ENCODE measurements around the gene BOC. TPM values are rescaled to one million over a fixed set of nuclear protein-coding genes. Genes with fewer than 3 reads are reported as not detected.

BOC gene
- total and polyA plus RNA-seq, 2 donors (not counting 3 experiments of a cell fraction or from before 2014, with no cell fraction given) = 0.07 TPM; not detected in 1

DNA sequence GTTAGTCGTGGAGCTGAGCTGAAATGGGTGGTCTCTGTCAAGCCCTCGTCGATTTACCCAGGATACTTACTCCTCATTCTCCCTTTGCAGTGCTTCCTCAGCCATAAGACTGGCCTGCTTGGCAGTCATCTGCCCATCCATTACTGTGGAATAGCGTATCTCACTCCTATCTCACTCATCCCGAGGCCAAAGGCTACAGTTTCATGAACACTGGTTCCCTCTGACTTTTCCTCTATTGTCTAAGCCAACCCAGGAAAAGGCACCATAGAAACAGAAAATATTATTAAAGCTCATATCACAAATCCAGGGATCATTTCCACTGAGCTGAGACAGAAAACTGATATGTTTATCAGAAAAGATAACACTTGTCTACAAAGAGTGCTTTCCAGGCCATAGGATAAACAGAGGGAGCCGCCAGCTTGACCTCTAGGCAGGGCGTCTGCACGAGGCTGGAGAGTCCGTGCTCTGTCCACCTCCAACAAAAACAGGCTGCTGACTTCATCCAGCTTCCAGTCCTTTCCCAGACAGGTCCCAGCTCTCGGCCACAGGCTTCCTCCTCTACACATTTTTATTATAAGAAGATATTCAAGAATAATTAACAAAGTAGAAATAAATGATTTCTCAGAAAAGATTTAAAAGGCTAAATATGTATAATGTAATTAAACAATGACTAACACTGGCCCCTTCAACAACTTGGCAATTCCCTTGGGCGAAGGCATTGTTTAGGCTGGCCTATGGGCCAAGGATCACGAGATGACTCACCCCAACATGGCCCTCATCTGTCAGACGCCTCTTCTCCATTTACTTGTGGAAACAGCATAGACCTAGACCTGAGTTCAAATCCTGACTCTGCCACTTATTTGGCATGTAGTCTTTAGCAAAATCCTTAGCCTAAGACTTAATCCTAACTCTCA, 27.4 kb upstream of the BOC start:
- POLR2A ChIA-PET = no interaction called here
- no peaks in the 10 kb centered on the region for H3K9me3 ChIP-seq (replicated peaks; ENCODE audit: control insufficient read depth, insufficient read depth, low read length)
- no peaks in the 10 kb centered on the region for H3K27me3 ChIP-seq (ENCODE audit: control insufficient read depth in 2 of 2, insufficient read depth in 2 of 2, low read length in 2 of 2)
- DNase-seq (ENCODE audit: low read depth, low spot score) (peak; percentile 3), FAIRE-seq (no peak)
- CTCF ChIA-PET = interaction anchor here (1.3 kb wide), 1 partner anchor 23 kb away, joined by 5 read pairs; no protein-coding TSS in a partner anchor
- no peaks in the 10 kb centered on the region for H3K9me1 ChIP-seq (replicated peaks; ENCODE audit: control insufficient read depth, extremely low read depth, insufficient read depth, low read length)
- intact Hi-C loops (cut with micrococcal nuclease) (no loop called here), dilution Hi-C loops (cut with MboI; ENCODE audit: extremely low pct_ligation_motif_present, low sequenced_read_pairs) (no loop called here)
- BruUV-seq (replicated peaks) = no TSS peak
- H3K36me3 ChIP-seq (ENCODE audit: control insufficient read depth in 2 of 2, extremely low read depth in 1 of 2, insufficient read depth in 2 of 2, low read length in 2 of 2) = no peaks in the 10 kb centered on the region
- TF ChIP-seq FOS (IDR thresholded peaks at IDR 0.05; ENCODE audit: borderline replicate concordance, insufficient read depth, low read length) (no peak), JUN (IDR thresholded peaks at IDR 0.05; ENCODE audit: borderline replicate concordance, insufficient read depth, insufficient read length, low read depth) (no peak), EZH2 (IDR thresholded peaks at IDR 0.05; ENCODE audit: borderline replicate concordance, low read depth, low read length, severe bottlenecking) (no peak), GATA2 (IDR thresholded peaks at IDR 0.05; ENCODE audit: insufficient read depth, insufficient read length, low read depth, low read length) (no peak), POLR2AphosphoS5 (IDR thresholded peaks at IDR 0.05; ENCODE audit: insufficient read depth, low read depth, low read length) (no peak), MYC (IDR thresholded peaks at IDR 0.05; ENCODE audit: low read depth, low read length) (no peak), POLR2A (IDR thresholded peaks at IDR 0.05; ENCODE audit: low read depth, low read length) (no peak)
- TF ChIP-seq, protein P1, sequence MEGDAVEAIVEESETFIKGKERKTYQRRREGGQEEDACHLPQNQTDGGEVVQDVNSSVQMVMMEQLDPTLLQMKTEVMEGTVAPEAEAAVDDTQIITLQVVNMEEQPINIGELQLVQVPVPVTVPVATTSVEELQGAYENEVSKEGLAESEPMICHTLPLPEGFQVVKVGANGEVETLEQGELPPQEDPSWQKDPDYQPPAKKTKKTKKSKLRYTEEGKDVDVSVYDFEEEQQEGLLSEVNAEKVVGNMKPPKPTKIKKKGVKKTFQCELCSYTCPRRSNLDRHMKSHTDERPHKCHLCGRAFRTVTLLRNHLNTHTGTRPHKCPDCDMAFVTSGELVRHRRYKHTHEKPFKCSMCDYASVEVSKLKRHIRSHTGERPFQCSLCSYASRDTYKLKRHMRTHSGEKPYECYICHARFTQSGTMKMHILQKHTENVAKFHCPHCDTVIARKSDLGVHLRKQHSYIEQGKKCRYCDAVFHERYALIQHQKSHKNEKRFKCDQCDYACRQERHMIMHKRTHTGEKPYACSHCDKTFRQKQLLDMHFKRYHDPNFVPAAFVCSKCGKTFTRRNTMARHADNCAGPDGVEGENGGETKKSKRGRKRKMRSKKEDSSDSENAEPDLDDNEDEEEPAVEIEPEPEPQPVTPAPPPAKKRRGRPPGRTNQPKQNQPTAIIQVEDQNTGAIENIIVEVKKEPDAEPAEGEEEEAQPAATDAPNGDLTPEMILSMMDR (IDR thresholded peaks at IDR 0.05; ENCODE audit: extremely low read depth in 1 of 2, insufficient read depth in 1 of 2, low read depth in 1 of 2, low read length in 2 of 2) = no peak
- TF ChIP-seq, protein P2, sequence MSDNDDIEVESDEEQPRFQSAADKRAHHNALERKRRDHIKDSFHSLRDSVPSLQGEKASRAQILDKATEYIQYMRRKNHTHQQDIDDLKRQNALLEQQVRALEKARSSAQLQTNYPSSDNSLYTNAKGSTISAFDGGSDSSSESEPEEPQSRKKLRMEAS (IDR thresholded peaks at IDR 0.05; ENCODE audit: insufficient read depth, insufficient read length) = no peak
- no peaks in the 10 kb centered on the region for H3K4me1 ChIP-seq (ENCODE audit: control insufficient read depth, extremely low read depth, insufficient read depth, low read length)
- no peaks in the 10 kb centered on the region for H4K20me1 ChIP-seq (replicated peaks; ENCODE audit: control insufficient read depth, extremely low read depth, insufficient read depth, low read length)
- H2AFZ ChIP-seq (ENCODE audit: low read depth, low read length) = no peak overlapping the region
- no peak overlapping the region for H3K4me3 ChIP-seq (replicated peaks in 1 of 3; ENCODE audit: insufficient read depth in 1 of 3, low read depth in 1 of 3, low read length in 3 of 3)
- no peak overlapping the region for H3K4me2 ChIP-seq (ENCODE audit: insufficient read depth, low read length)
- no peaks in the 10 kb centered on the region for H3K79me2 ChIP-seq (ENCODE audit: control insufficient read depth, insufficient read depth, low read length)
- H3K27ac ChIP-seq (ENCODE audit: insufficient read depth, low read depth, low read length) = no peak overlapping the region
- no peak overlapping the region for H3K9ac ChIP-seq (replicated peaks; ENCODE audit: extremely low read depth, insufficient read depth, low read length)

Measured in endothelial cell of umbilical vein (primary cell).